Fibroblast of lung (primary cell): ENCODE results near the gene NGDN.

Experiments used
- CTCF ChIP-seq, 2 donors: IDR thresholded peaks in 1 of 2; conservative IDR thresholded peaks in 1 of 2; 1 replicate in 1 of 2; 2 replicates in 1 of 2; pipeline ENCODE4 v1.5.1; 2011 to 2012; ENCODE audit warnings: low read length in 2 of 2, control low read depth in 1 of 2, inconsistent platforms in 1 of 2, low read depth in 1 of 2, mild to moderate bottlenecking in 1 of 2
- EZH2 ChIP-seq: IDR thresholded peaks from 2 replicates; pipeline ENCODE4 v1.5.1; 2012; ENCODE audit warnings: low read length, control low read depth, mild to moderate bottlenecking; ENCODE audit errors: missing control alignments

GRCh38 chr14:23478109-23478759 lies 8.7 kb downstream of the NGDN start:
- TF ChIP-seq CTCF (conservative IDR thresholded peaks at IDR 0.05 in 1 of 2, IDR thresholded peaks at IDR 0.05 in 1 of 2; ENCODE audit: low read depth in 1 of 2, low read length in 2 of 2), result peak; percentile 61 to 66
- TF ChIP-seq EZH2, result no peak
